GM19193 (cell line): ENCODE results near the gene VGLL4.

Source experiments
- POLR2A ChIP-seq: IDR thresholded peaks from 4 replicates; pipeline ENCODE4 v1.6.1; 2011; ENCODE audit not compliant: insufficient read depth, insufficient read length; ENCODE audit errors: extremely low read depth

The VGLL4 gene, protein sequence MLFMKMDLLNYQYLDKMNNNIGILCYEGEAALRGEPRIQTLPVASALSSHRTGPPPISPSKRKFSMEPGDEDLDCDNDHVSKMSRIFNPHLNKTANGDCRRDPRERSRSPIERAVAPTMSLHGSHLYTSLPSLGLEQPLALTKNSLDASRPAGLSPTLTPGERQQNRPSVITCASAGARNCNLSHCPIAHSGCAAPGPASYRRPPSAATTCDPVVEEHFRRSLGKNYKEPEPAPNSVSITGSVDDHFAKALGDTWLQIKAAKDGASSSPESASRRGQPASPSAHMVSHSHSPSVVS

DNA sequence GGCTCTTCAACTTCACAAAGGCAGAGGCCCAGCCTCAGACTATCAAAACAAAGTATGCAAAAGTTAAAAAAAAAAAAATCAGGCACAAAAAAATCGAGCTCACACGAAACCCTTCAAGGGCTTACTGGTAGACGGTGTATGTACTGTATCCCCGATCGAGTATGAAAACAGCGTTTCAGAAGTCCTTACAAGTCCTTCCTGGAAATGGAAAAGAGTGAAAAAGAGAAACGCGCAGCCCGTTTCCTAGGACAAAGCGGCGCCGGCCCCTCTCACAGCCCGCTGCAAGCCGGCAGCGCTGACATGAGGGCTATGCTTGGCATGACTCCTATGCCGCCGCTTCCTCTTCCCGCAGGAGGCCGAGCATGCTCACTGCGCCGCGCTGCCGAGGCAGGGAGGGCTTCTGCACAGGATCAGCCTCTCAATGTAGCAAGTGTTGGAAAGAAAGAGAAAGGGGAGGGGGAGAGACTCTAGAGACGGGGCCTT is at the start of gene VGLL4:
TSS of gene VGLL4 (minus strand) at position 311 of the 483 bp plus-strand sequence. CDS start 397 bp downstream, outside the sequence.
- peak; percentile 78 for TF ChIP-seq POLR2A

DNA sequence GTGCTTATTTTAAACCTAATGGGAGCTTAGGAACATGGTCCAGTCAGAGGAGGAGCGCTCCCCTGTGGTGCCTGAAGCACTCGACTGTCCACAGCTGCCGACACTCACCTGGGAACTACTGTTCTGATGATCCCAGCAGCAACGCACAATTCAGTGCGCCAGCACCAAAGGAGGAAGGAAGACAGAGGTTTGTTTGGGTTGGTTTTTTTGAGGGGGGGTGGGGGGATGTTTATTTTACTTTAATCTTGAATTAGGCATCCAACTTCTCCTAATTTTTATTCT is 48.8 kb upstream of the VGLL4 start:
- TF ChIP-seq POLR2A = no peak

DNA sequence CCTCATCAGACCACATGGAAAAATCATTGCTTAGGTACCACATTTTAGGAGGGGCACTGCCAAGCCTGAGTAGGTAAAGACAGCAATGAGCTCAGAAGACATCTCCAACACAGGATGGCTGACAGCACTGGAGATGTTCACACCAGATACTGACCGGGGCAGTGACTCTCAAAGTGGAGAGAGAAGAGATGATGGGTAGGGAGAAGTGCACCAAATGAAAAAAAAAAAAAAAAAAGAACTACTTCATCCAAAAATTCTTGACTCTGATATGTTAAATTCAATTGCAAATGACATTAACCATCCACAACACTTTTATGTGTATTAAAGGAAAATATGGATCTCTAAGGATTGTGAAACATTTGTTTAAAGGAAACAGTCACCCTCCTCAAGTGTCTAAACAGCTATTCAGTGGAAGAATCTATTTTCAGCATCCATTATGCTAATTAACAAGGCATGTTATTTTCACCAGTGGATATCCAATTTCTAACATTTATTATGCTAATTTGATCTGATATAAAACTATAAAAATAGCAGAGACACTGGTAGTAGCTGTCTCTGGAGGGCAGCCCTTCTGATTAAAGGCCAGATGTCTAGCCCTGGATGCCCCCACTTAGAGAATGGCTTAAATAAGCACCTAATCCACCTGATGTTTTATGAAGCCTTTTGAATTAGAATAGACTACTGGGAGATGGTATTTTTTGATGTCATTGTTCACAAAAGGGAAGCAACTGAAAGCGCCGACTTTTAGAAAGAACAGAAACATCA is 48.2 kb upstream of the VGLL4 start:
- TF ChIP-seq POLR2A = no peak

DNA sequence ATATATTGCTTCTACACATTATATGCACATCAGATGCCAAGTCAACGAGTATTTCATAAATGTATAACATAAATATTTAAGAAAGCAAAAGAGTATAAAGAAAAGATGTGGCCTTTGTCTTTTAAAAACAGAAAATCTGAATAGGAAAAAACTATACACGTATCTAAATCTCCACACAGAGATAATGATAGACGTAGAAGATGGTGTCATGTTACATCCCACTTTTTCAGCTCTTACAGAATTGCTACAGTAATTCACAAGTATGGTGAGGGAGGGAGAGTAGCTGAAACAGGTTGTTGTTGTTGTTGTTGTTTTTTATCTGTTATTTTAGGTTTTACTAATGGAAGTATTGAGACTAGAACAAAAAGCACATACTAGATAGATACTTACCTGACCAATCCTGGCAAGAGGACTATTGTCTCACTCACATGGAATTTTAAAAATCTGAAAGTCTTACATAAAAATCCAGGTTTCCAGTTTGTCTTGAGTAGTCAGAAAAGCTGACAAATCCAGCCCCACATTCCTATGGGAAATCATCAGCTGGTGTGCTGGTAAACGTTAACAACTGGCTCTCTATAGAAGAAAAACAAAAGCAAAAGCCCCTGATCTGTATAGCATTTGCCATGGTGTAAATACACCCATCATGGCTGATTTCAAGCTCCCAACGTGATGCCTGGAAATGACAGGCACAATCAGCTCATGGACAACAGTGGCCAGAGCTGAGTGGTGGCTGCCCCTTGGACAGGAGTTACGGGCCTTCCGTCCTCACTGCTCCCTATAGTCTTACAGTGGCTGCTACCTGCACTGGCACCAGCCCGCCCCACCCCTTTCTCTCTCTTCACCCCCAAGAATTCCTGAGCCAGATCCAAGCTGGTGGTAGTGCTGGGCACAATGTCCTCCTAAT is 47.4 kb upstream of the VGLL4 start:
- no peak for TF ChIP-seq POLR2A

DNA sequence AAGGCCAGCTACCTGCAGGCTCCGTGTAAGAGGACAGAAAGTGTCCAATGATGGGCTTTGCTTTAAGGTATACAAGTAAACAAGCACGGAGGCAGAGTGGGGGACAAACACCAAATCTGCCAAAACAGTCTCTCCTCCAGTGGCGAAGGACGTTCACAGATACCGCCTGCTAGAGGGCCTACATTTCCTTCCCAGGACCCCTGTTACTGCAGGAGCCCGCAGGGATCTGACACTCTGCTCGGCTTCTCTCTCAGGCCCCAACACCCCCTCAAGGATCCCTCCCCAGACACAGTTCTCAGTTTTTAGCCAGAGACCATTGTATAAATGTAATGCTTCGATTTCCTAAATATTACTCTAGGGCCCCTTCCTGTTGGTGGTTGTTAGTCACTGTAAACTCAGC is 46.0 kb upstream of the VGLL4 start:
- TF ChIP-seq POLR2A = no peak

DNA sequence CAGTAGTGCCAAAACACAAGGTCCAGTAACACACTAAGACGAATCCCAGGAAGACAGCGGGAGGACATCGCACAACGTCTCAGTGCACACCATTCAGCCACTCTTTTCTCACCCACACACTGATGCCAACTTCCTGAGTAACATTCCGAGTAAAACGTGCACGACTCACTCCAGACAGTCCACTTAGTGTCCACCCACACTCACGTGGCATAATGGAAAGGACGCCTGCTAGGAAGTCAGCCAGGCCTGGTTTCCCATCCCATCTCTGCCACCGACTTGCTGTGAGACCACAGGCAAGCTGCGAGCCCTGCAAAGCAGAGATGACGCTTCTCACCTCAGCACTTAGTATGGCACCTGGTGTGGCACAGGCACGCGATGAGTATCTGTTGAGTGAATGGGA is 36.8 kb upstream of the VGLL4 start:
- no peak for TF ChIP-seq POLR2A

DNA sequence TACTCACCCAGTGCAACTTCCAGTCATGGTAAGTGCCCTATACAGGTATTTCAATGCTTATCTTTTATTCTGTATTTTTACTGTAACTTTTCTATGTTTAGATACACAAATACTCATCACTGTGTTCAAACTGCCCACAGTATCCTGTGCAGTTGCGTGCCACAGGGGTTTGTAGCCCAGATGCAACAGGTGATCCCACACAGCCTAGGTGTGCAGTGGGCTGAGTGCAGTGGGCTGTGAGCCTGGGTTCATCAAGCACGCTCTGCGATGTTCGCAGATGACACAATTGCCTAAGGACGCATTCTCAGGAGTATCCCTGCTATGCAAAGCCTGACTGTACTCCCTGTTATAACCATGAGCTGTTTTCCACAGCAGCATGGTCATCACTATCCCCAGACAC is 36.2 kb upstream of the VGLL4 start:
- TF ChIP-seq POLR2A = no peak

DNA sequence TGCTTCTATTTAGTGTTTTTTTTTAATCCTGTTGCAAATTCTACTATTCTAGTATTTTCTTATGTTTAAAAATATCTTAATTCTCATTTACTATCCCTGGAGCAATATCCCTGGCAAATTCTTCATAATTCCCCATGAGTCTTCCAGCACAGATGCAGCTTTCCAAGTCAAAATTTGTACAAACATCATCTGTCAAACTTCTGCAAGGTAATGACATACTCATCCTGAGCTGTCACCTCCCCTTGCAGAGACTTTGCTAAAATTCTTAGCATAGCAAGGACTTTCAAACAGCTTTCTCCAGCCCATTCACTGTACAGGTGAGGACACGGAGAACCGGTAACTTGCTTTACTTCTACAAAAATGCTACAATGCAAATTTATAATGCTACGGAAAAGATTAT is 28.6 kb upstream of the VGLL4 start:
- no peak for TF ChIP-seq POLR2A

DNA sequence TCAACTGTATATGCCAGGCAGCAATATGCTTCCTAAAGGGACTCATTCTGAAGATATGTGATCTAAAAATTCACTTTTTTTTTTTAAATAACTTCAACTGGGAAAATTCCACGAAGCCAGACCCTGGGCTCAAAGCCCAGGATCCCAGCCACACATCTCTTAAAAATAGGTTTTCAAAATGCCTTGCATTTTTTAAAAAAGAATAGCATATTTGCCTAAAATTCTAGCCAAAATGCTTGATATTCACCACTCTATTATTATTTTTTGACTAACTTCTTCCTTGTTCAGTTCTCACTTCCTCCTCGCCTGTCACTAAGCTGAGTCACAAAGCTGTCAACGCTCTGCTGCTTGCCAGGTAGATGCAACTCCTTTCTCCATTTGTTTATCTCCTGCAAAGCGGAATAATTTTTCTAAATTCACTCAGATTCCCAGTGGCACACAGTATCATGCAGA is 28.0 kb upstream of the VGLL4 start:
- TF ChIP-seq POLR2A = no peak

DNA sequence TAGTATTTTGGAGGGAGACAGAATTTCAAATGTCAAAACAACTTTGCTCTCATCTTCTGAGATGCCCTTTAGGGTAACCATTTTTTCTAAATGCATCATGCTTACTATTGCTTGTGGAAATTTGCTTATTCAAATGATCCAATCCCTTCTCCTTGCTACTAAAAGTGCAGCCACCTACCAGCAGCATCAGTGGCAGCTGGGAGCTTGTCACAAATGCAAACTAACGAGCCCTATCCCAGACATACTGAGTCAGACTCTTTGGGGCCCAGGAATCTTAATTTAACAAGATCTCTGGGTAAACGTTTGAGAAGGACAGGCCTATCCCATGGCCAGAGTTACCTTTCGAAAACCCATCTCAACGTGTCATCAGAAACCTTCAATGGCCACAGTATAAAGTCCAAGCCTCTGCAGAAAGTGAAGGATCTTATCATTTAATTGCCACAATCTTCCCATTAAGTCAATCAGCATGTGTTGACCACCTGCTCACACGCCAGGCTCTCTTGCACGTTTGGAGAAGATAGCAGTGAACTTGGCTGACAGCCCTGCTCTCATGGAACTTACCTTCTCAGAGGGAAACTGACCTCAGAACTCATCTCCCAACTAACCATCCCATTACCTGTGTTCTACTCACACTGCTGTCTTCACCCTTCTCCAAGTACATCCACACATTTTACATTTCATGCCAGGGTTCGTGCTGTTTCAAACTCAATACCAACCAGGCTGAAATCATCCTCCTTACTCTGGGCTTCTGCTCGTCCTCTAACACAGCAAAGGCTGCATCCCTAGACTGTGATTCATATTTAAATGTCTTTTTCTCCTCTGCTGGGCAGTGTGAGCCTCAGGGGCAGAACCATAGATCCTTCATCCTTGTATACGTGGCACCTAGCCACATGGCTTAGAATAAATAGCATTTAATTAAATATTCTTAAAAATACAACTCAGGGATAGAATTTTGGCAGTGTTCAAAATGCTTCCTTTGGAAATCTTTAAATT is 24.8 kb upstream of the VGLL4 start:
- no peak for TF ChIP-seq POLR2A

DNA sequence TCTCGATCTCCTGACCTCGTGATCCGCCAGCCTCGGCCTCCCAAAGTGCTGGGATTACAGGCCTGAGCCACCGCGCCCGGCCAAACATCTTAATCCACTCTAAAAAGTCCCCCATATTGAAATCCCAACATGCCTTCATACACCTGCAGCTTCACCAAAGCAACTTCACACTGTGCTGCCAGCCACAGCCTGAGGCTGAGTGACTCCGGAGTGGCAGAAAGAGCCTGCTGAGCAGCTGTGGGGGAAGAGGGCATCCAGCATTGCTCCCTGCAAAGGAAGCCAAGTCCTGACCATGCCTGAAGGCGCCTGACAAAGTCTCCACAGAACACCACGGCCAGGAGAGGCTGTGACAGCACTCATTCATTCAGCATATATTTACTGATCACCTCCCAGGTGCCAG is 21.6 kb upstream of the VGLL4 start:
- no peak for TF ChIP-seq POLR2A

DNA sequence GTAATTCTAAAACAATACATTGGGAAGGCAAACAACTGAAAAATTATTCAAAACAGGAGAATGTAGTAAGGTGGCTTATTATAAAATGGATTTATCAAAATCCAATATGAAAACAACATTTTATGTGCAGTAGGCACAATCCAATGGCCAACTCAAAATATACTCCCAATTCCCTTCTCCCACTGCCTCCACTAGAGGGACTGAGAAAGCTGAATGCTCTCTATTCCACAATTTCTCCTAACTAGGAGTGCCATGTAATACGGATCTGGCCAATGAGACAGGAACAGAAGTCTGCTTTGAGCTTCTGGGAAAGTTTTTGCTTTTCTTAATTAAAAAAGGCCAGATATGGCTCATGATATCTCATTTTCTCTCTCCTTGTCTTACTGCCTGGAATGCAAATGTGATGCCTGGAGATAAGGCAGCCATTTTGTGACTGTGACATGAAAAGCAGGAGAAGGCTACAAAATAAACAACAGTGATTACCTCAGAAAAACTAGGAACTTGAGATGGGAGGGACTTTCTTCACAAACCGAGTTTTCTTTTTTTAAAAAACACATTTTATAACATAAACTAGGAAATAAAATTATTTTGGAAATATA is 18.8 kb upstream of the VGLL4 start:
- TF ChIP-seq POLR2A = no peak

DNA sequence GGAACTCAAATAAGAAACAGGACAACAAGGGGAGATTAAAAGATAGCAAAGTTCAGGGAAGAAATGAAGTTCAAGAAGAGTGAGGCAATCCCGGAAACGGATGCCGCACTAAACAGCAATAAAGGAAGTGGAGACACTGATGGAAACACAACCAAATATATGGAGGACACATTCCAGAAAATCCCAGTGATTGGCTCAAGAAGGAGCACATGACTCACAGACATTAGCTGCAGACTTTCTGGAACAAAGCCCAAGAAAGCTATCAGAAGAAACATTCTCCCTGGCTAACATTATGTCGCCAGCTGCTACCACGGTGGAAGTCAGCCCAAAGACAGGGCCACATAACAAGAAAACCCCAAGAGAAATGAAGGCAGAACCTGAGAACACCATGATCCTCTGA is 18.1 kb upstream of the VGLL4 start:
- no peak for TF ChIP-seq POLR2A
